Suppressor macrophage treated with lipopolysaccharide for 1 hour (primary cell): ENCODE data around the gene IMMP2L.

Experiments
- DNase-seq, 3 donors: peaks; one replicate each; pipeline ENCODE4 v3.0.0-alpha.2; 2020 to 2022

The IMMP2L gene

DNA sequence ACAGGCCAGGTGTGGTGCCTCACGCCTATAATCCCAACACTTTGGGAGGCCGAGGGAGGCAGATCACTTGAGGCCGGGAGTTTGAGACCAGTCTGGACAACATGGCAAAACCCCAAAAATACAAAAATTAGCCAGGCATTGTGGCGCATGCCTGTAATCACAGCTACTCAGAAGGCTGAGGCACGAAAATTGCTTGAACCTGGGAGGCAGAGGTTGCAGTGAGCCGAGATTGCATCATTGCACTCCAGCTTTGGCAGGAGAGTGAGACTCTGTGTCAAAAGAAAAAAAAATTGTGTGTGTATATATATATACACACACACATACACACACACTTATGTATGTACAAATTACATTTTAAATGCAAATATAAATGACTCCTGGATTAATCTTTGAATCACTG lies 548.2 kb downstream of the IMMP2L start:
- DNase-seq: no peak

DNA sequence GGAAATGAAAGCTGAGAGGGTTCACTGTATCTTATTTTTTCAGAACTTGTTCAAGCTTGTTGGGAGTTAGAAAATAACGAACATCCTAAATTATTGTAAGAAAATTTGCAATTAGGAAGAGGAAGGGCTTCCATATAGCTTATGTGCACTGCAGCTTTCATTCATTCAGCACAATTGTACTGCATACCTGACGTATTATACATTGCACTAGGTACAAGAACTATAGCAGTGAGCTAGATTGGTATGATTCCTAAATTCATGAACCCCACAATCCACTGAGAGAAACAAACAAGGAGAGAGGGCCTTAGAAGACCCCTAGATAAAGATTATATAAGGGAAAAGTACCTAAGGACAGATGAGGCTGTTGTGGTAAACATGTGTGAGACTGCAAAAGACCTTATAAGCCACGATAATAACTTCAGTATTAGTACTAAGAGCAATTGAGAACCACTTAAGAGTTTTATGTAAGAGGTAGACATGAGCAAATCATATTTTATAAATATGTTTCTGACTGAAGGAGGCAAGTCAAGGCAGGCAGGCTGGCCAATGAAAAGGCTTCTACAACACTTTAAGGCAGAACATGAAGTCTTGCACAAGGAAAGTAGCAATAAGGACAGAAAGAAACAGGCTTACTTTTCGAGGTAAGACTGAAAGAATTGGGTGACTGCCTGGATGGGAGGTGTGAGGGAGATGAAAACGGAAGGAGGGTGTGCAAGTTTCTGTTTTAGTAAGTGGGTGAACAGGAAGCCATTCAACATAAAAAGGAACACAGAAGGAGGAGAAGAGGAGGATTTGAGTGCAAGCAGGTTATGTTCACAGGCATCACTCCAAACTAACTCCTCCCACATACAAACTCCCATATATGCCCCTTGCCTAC lies 549.3 kb downstream of the IMMP2L start:
- DNase-seq: peak; percentile 5 to 26 (median 15)

DNA sequence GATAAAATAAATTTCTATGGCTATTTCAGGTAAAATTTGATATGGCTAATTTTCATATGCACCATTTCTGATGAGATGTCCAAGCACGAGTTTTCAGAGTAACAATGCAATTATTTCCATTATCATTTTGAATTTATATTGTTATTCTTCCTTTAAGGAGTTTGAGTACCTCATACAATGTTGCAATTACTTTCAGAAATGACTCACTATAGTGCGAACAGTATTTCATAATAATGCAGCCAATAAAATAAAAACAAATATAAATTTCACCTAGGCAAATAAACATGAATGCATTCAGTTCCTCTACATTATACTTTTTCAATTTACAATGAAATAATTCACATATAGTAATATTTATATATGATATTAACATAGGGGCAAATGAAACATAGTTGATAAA lies 550.1 kb downstream of the IMMP2L start:
- peak in 2 of 3 donors; percentile 36 to 44 for DNase-seq

DNA sequence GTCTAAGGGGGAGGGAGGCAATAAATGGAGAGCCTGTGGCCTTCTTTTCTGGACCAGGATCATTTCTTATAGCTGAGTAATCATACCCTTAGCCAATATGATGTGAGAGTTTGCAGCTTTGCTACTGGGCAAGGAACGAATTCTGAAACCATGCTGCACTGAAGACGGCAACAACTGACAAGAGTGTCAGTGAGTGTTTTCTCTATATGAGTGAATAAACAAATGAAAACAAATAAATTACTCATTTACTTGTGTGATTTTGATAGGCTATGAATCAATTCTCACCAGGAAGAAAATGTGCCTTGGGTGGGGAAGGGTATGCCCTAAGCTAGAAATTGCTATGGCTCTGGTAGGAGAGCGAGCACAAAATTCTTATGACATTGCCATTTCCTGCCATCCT lies 550.8 kb downstream of the IMMP2L start:
- DNase-seq: no peak

DNA sequence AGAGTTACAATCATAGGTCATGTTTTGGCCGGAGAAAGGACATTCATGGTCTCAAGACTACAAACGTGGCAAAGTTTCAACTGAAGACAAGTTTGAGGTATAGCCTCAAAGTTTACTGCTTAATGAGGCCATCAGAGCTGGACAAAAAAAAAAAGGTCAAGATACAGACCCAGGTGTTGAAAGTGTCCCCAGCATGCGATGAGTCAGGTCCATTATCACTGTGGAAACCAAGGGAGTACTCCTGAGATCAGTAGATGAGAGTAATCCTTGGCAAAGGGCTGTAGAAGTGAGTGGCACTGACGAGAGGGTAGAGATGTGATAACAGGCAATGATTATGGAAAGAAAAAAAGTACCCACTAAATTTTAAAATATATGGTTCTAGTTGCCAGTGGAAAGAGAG lies 551.5 kb downstream of the IMMP2L start:
- DNase-seq: no peak

DNA sequence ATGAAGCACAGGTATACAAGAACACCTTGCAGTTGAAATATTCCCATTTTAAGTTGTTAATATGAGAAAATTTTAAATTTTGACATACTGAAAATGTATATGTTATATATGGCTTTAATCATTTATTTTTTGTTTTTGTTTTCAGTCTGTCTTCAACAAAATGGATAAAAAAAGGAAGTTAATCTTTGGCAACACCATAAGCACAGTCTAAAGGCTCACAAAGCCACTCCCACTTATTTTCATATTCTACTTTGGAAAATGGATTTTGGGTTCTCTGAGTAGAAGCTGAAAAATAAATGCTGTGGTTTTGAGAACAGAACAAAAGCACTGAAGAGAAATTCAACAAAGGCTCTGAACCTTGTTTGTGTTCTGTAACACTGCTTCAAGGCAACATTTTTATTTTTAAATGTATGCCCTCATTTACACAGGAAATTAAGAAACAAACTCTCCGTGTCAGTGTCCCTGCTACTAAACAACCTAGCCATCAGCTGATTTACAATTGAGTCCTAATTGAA lies 552.7 kb downstream of the IMMP2L start:
- peak; percentile 12 to 49 (median 46) for DNase-seq

DNA sequence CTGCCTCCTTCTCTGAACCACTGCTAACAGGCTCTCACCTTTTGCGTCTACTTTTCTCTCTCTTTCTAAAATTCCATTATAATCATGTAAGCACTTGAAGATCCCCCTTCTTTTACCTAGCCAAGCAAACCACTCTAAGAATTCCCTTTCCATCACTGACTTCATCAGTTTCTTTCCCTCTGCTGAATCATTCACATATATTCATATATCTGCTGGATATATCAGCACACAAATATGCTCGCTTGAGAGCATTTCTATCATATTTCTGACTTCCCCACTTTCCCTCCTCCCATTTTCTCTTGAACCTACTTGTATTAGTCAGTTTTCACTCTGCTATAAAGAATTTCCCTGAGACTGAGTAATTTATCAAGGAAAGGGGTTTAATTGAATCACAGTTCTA lies 555.6 kb downstream of the IMMP2L start:
- no peak for DNase-seq

DNA sequence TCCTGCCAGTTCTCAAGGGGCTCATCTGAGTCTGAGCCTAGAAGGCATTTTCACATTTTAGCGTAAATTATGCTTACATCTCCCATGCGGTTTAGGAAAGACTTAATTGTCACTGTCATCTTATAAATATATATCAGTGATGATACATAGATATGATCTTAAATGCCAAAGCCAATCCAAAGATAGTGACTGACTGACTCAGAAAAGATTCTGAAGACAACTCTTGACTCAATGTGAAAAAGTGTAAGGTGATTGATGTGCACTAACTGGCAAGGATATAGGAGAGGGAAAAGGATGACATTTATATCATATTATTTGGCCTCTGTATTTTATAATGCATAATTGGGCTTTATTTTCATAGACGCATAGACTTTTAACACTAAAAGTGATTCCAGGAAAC lies 556.3 kb downstream of the IMMP2L start:
- DNase-seq: no peak

DNA sequence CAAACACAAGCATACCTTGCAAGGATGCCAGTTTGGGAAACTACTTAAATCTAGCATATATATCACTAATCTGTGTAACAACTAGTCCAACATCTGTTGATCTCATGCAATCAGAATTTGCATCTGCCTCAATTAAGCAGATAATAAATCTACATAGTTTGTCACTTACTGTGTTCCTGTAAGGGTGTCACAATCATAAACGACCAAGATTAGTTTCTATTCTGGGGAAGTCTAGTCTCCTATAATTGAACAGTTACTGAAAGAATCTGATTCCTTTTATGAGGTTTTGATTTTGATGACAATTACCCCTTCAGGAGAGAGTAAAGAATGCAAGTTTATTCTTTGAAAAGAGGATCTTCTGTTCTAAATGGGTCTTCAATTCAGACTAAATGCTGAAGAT lies 556.8 kb downstream of the IMMP2L start:
- no peak for DNase-seq

DNA sequence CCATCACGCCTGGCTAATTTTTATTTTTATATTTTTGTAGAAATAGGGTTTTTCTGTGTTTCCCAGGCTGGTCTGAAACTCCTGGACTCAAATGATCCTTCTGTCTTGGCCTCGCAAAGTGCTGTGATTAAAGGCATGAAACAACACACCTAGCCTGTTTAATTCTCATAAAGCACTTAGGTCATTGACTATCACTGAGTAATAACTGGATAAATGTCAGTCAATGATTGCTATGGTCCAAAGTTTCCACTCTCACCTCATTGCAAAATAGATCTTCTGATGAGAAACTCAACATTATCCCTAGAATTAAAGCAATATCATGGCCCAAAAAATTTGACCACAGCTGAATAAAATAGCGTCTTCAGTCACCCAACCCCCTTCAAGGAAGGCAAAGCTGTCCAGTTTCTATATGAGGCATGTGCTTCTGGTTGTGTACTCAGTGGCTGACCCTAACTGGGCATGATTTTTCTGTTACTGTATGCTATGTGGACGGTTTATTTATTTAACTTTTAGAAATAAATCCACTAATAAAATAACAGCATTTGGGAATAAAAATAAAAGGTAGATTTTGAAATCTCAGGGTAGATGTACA lies 557.9 kb downstream of the IMMP2L start:
- DNase-seq: no peak

DNA sequence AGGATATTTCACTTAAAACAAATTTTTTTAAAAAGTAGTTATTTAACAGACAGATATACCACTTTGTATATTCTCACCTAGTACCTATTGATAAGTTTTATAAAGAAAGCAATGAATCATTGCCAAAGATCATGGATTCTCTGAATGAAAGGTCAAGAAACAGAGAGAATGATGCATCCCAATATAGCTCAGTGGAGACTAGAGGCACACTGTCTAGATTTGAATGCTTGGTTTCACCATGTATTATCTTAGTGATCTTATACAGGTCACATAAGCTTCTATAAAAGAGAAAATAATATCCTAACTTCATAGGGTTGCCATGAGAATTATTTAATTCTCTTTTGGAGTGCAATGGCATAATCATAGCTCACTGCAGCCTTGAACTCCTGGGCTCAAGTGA lies 558.4 kb downstream of the IMMP2L start:
- no peak for DNase-seq

DNA sequence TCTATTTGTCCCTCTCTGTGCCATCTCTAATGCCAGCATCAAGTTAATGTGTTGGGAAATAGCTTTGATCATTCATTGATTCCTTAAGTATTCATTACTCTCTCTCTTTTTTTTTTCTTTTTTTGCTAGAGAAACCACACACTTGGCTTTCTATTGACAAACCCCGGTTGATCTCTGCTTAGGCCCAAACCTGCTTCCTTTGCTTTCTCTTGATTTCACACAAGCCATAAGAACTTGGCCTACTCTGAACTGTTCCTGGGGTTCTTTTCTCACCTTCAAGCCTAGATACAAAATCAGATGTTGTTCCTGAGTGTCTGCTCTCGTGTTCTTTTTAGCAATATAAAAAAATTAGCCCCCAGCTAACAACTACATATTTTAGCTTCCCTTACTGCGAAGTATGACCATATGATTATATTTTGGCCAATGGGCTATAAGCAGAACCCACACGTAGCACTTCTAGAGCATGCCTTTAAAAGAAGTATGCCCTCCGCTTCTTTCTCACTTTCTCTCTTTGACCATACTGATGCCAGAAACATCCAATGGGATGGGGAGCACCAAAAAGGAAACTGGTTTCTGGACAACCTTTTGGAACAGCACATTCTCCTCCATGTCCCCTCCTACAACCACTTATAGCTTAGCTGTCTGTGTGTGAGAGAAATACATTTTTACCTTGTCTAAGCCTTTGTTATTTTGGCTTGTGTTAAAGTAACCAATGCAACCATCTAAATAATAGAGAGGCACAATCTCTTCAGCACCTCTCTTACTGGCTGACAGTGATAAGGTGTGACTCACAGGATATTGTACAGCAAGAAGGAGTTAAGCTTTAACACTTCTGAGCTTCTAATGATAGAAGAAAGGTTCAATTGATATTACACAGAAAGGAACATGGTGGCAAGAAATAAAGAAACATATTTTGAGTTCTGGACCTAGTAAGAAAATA lies 568.0 kb downstream of the IMMP2L start:
- no peak for DNase-seq

DNA sequence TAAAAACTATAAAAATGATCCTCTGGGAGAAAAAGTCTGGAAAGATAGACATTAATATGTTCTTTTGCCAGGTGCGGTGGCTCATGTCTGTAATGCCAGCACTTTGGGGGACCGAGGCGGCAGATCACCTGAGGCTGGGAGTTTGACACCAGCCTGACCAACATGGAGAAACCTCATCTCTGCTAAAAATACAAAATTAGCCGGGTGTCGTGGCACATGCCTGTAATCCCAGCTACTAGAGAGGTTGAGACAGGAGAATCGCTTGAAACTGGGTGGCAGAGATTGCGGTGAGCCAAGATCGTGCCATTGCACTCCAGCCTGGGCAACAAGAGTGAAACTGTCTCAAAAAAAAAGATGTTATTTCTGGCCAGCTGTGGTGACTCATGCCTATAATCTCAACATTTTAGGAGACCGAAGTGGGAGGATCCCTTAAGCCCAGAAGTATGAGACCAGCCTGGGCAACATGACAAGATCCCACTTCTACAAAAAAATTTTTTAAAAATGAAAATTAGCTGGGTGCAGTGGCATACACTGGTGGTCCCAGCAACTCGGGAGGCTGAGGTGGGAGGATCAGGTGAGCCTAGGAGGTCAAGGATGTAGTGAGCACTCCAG lies 573.3 kb downstream of the IMMP2L start:
- DNase-seq: no peak

DNA sequence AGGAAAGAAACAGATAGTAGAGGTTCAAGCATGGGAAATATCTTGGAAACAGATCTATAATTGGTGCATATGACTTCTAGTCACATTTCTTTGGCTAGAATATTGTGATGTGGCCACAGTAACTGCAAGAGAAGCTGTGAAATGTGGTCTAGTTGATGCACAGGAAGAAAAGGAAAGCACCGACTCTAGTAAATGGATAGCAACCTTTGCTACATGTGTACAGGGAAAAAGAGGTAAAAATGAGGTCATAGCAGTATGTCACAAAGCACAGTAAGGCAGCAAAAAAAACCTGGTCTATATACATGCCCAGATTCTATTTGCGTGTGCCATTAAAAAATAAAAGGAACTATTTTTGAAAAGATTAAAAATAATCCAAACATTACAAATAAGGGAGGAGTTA lies 573.9 kb downstream of the IMMP2L start:
- DNase-seq: no peak

DNA sequence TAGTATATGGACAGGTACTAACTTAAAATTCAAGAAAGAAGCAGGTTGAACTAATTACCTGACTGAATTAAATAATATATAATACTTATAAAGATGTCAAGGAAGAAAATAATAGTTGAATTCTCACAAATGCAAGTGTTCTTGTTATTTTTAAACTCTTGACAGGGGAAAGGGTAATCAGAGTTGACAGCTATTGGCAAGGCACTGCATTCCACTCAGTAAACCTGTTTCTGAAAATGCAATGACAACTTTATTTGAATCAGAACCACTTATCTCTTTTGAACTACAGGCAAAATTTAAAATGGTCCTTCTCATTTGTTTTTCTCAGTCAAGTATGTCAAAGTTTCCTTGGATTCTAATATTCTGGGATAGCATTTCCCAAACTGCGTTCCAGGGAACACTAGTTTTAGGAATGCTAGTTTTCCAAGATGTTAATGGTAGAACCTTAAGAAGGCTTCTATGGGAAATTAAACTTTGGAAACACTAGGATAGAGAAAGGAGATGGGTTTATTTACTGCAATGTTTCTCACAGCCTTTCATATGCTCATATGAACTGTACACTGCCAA lies 575.1 kb downstream of the IMMP2L start:
- no peak for DNase-seq

DNA sequence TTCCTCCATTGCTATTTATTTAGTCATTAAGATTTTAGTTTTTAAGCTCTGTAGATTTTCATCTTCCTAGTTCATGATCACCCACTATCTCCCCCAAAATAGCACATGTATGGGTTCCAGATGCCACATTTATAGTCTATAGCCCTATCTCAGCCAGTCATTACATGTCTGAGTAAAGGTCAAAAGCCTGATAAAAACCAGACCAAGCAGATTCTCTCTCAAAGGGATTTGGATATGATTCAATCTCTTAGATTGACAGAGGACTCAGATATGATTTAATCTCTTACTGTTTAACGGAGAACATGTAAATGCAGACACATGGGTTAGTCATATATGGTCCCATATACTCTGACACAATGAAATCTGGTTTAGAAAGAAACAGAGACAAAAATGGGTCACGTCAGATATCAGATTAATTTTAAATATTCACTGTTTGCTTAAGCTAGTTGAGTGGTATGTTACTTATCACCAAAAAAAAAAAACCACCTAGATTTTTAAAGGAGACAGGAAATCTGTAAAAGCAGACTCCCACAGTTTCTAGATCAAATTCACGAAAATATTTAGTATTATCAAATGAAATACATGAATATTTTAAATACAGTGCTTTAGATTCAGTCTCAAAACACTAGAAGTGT lies 578.4 kb downstream of the IMMP2L start:
- no peak for DNase-seq

DNA sequence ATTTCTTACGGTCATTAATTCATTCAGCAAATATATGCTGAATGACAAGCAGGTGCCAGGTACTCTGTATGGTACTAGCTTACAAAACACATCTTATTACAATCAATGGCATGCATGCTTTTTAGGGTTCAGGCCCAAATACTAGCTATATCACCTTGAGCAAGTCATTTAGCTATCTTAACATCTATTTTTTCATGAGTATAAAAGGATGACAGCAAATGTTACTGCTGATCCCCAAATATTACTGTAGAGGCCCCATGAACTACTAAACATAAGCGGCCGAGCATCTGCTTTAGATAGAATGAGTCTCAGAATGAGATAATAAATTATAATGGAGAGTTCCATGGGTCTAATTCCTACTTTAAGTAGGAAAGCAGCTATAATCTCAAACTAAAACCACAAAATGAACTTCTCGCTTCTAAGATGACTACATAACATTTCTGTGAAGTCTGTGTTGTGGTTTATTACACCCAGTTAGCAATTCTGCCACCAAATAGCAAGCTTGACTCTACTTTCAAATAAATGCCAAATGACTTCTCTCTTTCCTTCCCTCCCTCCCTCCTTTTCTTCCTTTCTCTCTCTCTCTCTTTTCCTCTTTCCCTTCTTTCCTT lies 585.1 kb downstream of the IMMP2L start:
- no peak for DNase-seq

DNA sequence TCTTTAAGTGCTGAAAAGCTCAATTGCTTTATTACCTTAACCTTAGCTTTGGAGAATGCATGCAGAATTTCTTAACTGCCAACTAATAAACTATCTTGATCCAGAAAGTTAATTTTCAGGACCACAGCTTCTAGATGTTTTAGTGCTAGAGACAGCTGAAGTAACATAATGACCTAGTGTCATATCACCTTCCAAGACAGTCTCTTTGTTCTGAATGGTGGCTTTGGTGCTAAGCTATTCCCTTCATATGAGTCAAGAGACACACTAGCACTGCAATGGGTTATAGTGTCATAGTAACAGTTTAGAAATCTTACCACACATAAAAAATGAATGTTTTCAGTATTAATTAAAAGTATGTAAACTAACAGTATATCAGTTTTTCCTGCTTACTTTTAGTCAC lies 586.8 kb downstream of the IMMP2L start:
- DNase-seq: no peak

DNA sequence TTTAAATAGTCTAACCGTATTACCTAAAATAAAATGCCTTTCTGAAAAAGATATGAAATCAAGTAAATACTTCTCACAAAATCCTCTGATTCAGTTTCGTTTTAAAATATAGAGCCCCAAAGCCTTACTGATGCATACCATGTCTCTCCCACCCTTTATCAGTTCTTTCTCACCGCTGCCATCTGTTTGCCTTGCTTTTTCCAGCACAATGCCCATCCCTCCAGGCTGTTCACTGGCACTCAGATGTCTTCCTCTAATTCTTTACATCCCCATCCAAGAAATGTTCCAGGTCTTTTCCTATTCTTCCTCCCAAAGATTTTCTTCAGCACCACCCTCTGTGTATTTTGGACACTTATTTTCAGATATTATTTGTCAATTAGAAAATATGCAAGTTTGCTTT lies 587.9 kb downstream of the IMMP2L start:
- no peak for DNase-seq

DNA sequence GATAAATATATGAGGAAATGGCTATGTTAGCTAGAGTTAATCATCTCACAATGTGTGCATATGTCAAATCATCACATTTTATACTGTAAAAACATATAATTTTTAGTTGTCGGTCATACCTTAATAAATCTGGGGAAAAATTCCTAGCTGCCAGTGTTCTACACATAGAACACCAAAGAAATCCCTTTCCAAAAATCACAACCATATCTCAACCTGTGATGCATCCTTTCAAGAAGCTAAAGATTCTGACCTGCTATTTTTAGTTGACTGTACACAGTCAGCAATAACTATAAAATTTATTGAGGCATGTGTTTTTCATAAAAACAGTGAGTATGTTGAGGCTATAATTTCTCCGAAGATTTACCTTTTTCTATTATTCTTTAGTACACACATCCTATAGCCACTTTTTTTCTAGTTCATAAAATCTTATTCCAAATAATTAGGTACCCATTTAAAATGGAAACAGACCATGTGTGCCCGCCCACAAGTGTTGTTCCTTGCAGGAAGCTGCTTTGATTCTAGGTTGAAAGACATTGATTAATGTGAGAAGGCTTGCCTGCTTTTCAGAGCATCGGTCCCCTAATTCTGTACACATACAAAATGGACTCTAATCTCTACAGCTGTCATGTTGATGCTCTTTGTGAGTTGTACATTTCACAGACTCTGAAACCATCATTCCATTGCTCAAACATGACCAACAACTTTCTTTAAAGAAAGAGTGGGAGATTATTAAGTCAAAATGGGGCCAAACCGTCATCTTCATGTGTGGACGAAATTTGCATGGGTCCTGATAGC lies 588.9 kb downstream of the IMMP2L start:
- DNase-seq: no peak

DNA sequence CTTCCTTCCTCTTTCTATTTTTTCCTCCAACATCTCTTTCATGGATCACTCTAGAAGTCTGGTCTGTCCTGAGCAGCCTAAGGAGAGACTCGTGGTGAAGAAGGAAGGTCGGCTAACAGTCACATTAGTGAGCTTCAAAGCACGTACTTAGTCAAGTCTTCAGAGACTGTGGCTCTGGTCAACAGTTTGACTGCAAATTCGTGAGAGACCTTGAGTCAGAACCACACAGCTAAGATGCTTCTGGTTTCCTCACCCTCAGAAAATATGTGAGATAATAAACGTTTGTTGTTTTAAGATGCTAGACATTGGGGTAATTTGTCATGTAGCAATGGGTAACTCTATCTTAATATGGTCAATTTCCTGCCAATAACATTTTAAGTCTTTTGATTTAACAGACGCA lies 597.5 kb downstream of the IMMP2L start:
- no peak for DNase-seq
